WTC11 (cell line): ENCODE measurements around the gene ZBTB7C. TPM values are rescaled to one million over a fixed set of nuclear protein-coding genes. Genes with fewer than 3 reads are reported as not detected.

ENCODE experiments used
- ATAC-seq: fragments of 200-7000 bp; cut with Tn5 transposase; 2 replicates; pipeline ENCODE4 v1.10.0; 2021; ENCODE audit warnings: mild to moderate bottlenecking, moderate library complexity
- CTCF ChIA-PET: fragments of 300-600 bp; sonication (Branson Sonifier 250); formaldehyde crosslinking; loops from one replicate; lab custom pipeline; 2021; ENCODE audit warnings: antibody characterized with exemption; lab: Charles Lee
- POLR2A ChIA-PET: fragments of 350-600 bp; sonication (Branson Sonifier 250); formaldehyde crosslinking; loops from one replicate; lab custom pipeline; 2021; ENCODE audit warnings: antibody characterized with exemption; lab: Charles Lee
- DNase-seq: peaks from one replicate; pipeline ENCODE4 v3.0.0; 2021; ENCODE audit warnings: low spot score
- H3K27ac Mint-ChIP-seq: 2 replicates; pipeline ENCODE4 v1.8.0; 2021; ENCODE audit warnings: mixed read lengths
- H3K27me3 Mint-ChIP-seq: 2 replicates; pipeline ENCODE4 v1.8.0; 2021; ENCODE audit warnings: low read depth, mild to moderate bottlenecking, moderate library complexity, mixed read lengths
- H3K36me3 Mint-ChIP-seq: 2 replicates; pipeline ENCODE4 v1.8.0; 2021; ENCODE audit warnings: mixed read lengths
- H3K4me1 Mint-ChIP-seq: 2 replicates; pipeline ENCODE4 v1.8.0; 2022; ENCODE audit warnings: mixed read lengths
- H3K4me3 Mint-ChIP-seq: 2 replicates; pipeline ENCODE4 v1.8.0; 2021; ENCODE audit warnings: mild to moderate bottlenecking, moderate library complexity, mixed read lengths
- H3K9me3 Mint-ChIP-seq: 2 replicates; pipeline ENCODE4 v1.8.0; 2021; ENCODE audit warnings: mixed read lengths
- ATF1 ChIP-seq: sonication (generic); formaldehyde crosslinking; IDR thresholded peaks from 2 replicates; pipeline ENCODE4 v1.8.1; 2023; ENCODE audit warnings: mild to moderate bottlenecking, moderate library complexity, missing genetic modification reagents
- ATF6 ChIP-seq: sonication (generic); formaldehyde crosslinking; IDR thresholded peaks from 2 replicates; pipeline ENCODE4 v1.8.1; 2023; ENCODE audit warnings: mild to moderate bottlenecking, missing genetic modification reagents
- CTCF ChIP-seq: fragments of 200-600 bp; IDR thresholded peaks from 2 replicates; pipeline ENCODE4 v1.8.0; 2022; ENCODE audit warnings: antibody characterized with exemption
- GRHL2 ChIP-seq: fragments of 250-450 bp; sonication (Bioruptor Pico); IDR thresholded peaks from 2 replicates; pipeline ENCODE4 v1.8.0; 2022; ENCODE audit warnings: mild to moderate bottlenecking, moderate library complexity; ENCODE audit not compliant: insufficient replicate concordance, severe bottlenecking
- JAZF1 ChIP-seq: fragments of 250-450 bp; sonication (Bioruptor Pico); IDR thresholded peaks from 2 replicates; pipeline ENCODE4 v1.9.0; 2021; ENCODE audit warnings: moderate library complexity, mild to moderate bottlenecking, inconsistent platforms
- NR2C2 ChIP-seq: sonication (generic); formaldehyde crosslinking; IDR thresholded peaks from 2 replicates; pipeline ENCODE4 v1.8.0; 2022; ENCODE audit warnings: mild to moderate bottlenecking, missing genetic modification reagents
- OVOL2 ChIP-seq: fragments of 250-450 bp; sonication (Bioruptor Pico); IDR thresholded peaks from 2 replicates; pipeline ENCODE4 v1.9.0; 2021; ENCODE audit warnings: mild to moderate bottlenecking, borderline replicate concordance
- SMAD3 ChIP-seq: sonication (generic); formaldehyde crosslinking; IDR thresholded peaks from 2 replicates; pipeline ENCODE4 v1.8.0; 2022; ENCODE audit warnings: missing genetic modification reagents, mild to moderate bottlenecking, borderline replicate concordance
- SOX15 ChIP-seq: fragments of 250-450 bp; sonication (Bioruptor Pico); IDR thresholded peaks from 2 replicates; pipeline ENCODE4 v1.9.0; 2021; ENCODE audit warnings: mild to moderate bottlenecking
- TCF7 ChIP-seq: sonication (generic); formaldehyde crosslinking; IDR thresholded peaks from 2 replicates; pipeline ENCODE4 v1.8.0; 2022; ENCODE audit warnings: mild to moderate bottlenecking, low read depth, missing genetic modification reagents, moderate library complexity
- TEAD4 ChIP-seq: sonication (generic); formaldehyde crosslinking; IDR thresholded peaks from 2 replicates; pipeline ENCODE4 v1.8.0; 2022; ENCODE audit warnings: mild to moderate bottlenecking, missing genetic modification reagents
- ZBTB21 ChIP-seq: sonication (generic); formaldehyde crosslinking; IDR thresholded peaks from 2 replicates; pipeline ENCODE4 v1.8.1; 2023; ENCODE audit warnings: mild to moderate bottlenecking, missing genetic modification reagents, borderline replicate concordance
- ZMAT4 ChIP-seq: fragments of 250-450 bp; sonication (Bioruptor Pico); IDR thresholded peaks from 2 replicates; pipeline ENCODE4 v1.9.0; 2021; ENCODE audit warnings: mild to moderate bottlenecking
- ZNF423 ChIP-seq: fragments of 250-450 bp; sonication (Bioruptor Pico); IDR thresholded peaks from 2 replicates; pipeline ENCODE4 v2.1.2; 2022; ENCODE audit warnings: mild to moderate bottlenecking, moderate library complexity
- ZNF425 ChIP-seq: fragments of 250-450 bp; sonication (Bioruptor Pico); conservative IDR thresholded peaks from 2 replicates; pipeline ENCODE4 v1.9.0; 2021; ENCODE audit warnings: mild to moderate bottlenecking
- ZNF671 ChIP-seq: fragments of 250-450 bp; sonication (Bioruptor Pico); IDR thresholded peaks from 2 replicates; pipeline ENCODE4 v1.8.0; 2021; ENCODE audit warnings: mild to moderate bottlenecking
- total RNA-seq: library from RNA; stranded (reverse); gene quantifications from 3 replicates; pipeline ENCODE4 v1.2.3, GENCODE V29; 2021
- TF ChIP-seq, protein P1 (sequence below): sonication (generic); formaldehyde crosslinking; IDR thresholded peaks from 2 replicates; pipeline ENCODE4 v1.8.0; 2022; ENCODE audit warnings: mild to moderate bottlenecking, missing genetic modification reagents
- TF ChIP-seq, protein P2 (sequence below): sonication (generic); formaldehyde crosslinking; IDR thresholded peaks from 2 replicates; pipeline ENCODE4 v1.8.1; 2022; ENCODE audit warnings: missing genetic modification reagents, borderline replicate concordance
- TF ChIP-seq, protein P3 (sequence below): sonication (generic); formaldehyde crosslinking; IDR thresholded peaks from 2 replicates; pipeline ENCODE4 v1.8.1; 2022; ENCODE audit warnings: mild to moderate bottlenecking, moderate library complexity, missing genetic modification reagents
- TF ChIP-seq, protein P4 (sequence below): sonication (generic); formaldehyde crosslinking; IDR thresholded peaks from 2 replicates; pipeline ENCODE4 v1.8.0; 2022; ENCODE audit warnings: mild to moderate bottlenecking, missing genetic modification reagents
- TF ChIP-seq, protein P5 (sequence below): sonication (generic); formaldehyde crosslinking; IDR thresholded peaks from 2 replicates; pipeline ENCODE4 v1.8.1; 2023; ENCODE audit warnings: mild to moderate bottlenecking, missing genetic modification reagents, moderate library complexity
- TF ChIP-seq, protein P6 (sequence below): sonication (generic); formaldehyde crosslinking; IDR thresholded peaks from 2 replicates; pipeline ENCODE4 v1.8.0; 2022; ENCODE audit warnings: mild to moderate bottlenecking, missing genetic modification reagents

Gene ZBTB7C
- total RNA-seq, 1 experiment from 2014 or later: 0.48 TPM

DNA sequence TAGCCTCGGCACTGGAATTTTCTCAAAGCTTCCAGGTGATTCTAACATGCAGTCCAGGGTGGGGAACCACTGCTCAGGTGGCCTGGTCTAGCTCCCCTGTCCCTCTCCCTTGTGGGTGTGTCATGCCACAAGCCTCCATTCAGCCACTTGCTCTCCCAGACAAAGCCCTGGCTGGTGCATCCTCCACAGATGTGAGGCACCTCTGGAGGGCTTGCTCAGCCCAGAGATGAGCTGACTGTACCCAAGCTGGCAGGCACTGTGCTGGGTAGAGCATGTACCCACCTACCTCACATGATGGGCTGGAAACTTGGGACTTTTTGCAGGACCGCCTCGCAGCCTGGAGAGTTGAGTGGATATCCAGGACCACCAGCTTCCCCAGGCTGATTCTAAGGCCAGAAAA is 88.1 kb downstream of the ZBTB7C start:
- Mint-ChIP-seq H3K4me3 (no peak overlapping the region), H3K36me3 (no peaks in the 10 kb centered on the region), H3K4me1 (peaks cover 11% of the 10 kb centered on the region), H3K27ac (no peak overlapping the region), H3K27me3 (peaks cover 2% of the 10 kb centered on the region; the same call in 1 of the 2 replicates), H3K9me3 (0 out of 2 replicates have a peak, but pooled peaks cover 5% of the 10 kb centered on the region)
- ChIA-PET POLR2A (no interaction called here), CTCF (interaction anchor here (1.0 to 3.4 kb wide), 4 partner anchors 15 to 124 kb away, joined by 3 to 14 read pairs (median 4); no protein-coding TSS in a partner anchor)
- ATAC-seq (no peak), DNase-seq (no peak)
- TF ChIP-seq, protein P1, sequence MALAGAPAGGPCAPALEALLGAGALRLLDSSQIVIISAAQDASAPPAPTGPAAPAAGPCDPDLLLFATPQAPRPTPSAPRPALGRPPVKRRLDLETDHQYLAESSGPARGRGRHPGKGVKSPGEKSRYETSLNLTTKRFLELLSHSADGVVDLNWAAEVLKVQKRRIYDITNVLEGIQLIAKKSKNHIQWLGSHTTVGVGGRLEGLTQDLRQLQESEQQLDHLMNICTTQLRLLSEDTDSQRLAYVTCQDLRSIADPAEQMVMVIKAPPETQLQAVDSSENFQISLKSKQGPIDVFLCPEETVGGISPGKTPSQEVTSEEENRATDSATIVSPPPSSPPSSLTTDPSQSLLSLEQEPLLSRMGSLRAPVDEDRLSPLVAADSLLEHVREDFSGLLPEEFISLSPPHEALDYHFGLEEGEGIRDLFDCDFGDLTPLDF: no peak
- TF ChIP-seq TEAD4 (CRISPR knock-in tag) (no peak), ZNF671 (CRISPR knock-in tag) (no peak), SMAD3 (CRISPR knock-in tag) (no peak), CTCF (no peak), ATF6 (CRISPR knock-in tag) (no peak), NR2C2 (CRISPR knock-in tag) (no peak), ZMAT4 (CRISPR knock-in tag) (no peak), GRHL2 (no peak), ZBTB21 (CRISPR knock-in tag) (no peak)
- TF ChIP-seq, protein P2, sequence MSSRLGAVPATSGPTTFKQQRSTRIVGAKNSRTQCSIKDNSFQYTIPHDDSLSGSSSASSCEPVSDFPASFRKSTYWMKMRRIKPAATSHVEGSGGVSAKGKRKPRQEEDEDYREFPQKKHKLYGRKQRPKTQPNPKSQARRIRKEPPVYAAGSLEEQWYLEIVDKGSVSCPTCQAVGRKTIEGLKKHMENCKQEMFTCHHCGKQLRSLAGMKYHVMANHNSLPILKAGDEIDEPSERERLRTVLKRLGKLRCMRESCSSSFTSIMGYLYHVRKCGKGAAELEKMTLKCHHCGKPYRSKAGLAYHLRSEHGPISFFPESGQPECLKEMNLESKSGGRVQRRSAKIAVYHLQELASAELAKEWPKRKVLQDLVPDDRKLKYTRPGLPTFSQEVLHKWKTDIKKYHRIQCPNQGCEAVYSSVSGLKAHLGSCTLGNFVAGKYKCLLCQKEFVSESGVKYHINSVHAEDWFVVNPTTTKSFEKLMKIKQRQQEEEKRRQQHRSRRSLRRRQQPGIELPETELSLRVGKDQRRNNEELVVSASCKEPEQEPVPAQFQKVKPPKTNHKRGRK (CRISPR knock-in tag): no peak
- TF ChIP-seq, protein P3, sequence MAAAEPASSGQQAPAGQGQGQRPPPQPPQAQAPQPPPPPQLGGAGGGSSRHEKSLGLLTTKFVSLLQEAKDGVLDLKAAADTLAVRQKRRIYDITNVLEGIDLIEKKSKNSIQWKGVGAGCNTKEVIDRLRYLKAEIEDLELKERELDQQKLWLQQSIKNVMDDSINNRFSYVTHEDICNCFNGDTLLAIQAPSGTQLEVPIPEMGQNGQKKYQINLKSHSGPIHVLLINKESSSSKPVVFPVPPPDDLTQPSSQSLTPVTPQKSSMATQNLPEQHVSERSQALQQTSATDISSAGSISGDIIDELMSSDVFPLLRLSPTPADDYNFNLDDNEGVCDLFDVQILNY (CRISPR knock-in tag): no peak

DNA sequence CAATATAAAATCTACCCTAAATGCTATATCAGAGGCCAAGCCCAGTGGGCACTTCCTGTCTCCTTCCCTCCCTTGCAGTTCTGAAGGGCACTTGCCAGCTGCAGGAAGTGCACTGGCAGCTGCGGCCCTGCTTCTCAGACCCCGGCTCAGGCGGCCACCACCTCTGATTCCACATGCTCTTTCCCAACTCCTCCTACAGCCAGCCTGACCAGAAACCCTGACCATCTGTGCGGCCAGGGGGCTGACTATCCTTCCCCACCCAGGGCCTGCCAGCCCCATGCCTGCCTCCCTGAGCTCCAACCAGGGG is 88.6 kb downstream of the ZBTB7C start:
- Mint-ChIP-seq H3K36me3 (no peaks in the 10 kb centered on the region), H3K27ac (no peak overlapping the region), H3K4me1 (peaks cover 11% of the 10 kb centered on the region), H3K9me3 (0 out of 2 replicates have a peak, but pooled peaks cover 5% of the 10 kb centered on the region), H3K27me3 (peaks cover 2% of the 10 kb centered on the region; the same call in 1 of the 2 replicates), H3K4me3 (no peak overlapping the region)
- ChIA-PET CTCF (interaction anchor here (1.0 to 3.4 kb wide), 4 partner anchors 16 to 125 kb away, joined by 3 to 14 read pairs (median 4); no protein-coding TSS in a partner anchor), POLR2A (no interaction called here)
- ATAC-seq: no peak
- no peak for DNase-seq
- no peak for TF ChIP-seq SOX15 (CRISPR knock-in tag)
- no peak for TF ChIP-seq ZNF423
- no peak for TF ChIP-seq ATF1 (CRISPR knock-in tag)
- TF ChIP-seq, protein P4, sequence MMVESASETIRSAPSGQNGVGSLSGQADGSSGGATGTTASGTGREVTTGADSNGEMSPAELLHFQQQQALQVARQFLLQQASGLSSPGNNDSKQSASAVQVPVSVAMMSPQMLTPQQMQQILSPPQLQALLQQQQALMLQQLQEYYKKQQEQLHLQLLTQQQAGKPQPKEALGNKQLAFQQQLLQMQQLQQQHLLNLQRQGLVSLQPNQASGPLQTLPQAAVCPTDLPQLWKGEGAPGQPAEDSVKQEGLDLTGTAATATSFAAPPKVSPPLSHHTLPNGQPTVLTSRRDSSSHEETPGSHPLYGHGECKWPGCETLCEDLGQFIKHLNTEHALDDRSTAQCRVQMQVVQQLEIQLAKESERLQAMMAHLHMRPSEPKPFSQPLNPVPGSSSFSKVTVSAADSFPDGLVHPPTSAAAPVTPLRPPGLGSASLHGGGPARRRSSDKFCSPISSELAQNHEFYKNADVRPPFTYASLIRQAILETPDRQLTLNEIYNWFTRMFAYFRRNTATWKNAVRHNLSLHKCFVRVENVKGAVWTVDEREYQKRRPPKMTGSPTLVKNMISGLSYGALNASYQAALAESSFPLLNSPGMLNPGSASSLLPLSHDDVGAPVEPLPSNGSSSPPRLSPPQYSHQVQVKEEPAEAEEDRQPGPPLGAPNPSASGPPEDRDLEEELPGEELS: no peak
- no peak for TF ChIP-seq ZNF671 (CRISPR knock-in tag)
- no peak for TF ChIP-seq ZNF425
- TF ChIP-seq, protein P5, sequence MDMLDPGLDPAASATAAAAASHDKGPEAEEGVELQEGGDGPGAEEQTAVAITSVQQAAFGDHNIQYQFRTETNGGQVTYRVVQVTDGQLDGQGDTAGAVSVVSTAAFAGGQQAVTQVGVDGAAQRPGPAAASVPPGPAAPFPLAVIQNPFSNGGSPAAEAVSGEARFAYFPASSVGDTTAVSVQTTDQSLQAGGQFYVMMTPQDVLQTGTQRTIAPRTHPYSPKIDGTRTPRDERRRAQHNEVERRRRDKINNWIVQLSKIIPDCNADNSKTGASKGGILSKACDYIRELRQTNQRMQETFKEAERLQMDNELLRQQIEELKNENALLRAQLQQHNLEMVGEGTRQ: no peak
- no peak for TF ChIP-seq OVOL2 (CRISPR knock-in tag)
- no peak for TF ChIP-seq TCF7 (CRISPR knock-in tag)
- TF ChIP-seq, protein P6, sequence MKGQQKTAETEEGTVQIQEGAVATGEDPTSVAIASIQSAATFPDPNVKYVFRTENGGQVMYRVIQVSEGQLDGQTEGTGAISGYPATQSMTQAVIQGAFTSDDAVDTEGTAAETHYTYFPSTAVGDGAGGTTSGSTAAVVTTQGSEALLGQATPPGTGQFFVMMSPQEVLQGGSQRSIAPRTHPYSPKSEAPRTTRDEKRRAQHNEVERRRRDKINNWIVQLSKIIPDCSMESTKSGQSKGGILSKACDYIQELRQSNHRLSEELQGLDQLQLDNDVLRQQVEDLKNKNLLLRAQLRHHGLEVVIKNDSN (CRISPR knock-in tag): no peak
- TF ChIP-seq JAZF1 (CRISPR knock-in tag): no peak
